ENCODE data around the gene LAPTM5.

LAPTM5 gene

DNA sequence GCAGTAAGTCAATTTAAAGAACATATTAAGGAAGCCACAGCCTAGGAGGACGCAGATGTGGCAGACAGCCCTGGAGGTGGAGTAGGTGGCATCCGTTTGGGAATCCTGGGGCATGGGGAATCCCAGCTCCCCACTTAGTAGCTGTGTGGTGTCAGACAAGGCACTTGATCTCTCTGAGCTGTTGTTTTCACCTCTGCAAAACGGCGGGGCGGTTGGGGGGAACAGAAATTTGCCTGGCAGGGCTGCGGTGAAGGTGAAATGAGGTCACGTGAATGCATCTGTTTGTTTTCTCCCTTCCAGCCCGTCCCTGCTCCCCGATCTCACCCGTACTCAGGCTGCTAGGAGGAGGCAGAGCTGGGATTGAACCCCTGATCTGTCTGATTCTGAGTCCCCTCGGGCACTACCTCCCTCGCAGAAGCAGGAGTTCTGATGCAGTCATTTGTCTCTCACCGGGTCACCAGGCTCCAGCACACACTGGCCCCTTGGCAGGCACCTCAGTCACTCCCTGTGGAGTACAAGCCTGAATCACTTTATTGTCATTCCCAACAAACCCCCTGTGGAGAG, 2.2 kb upstream of the LAPTM5 start:
- DNase-seq (ENCODE audit: insufficient read length, low spot score) (peak; percentile 49), FAIRE-seq (no peak)
- no peak for TF ChIP-seq POLR2A (IDR thresholded peaks at IDR 0.05; ENCODE audit: low read depth, low read length)

DNA sequence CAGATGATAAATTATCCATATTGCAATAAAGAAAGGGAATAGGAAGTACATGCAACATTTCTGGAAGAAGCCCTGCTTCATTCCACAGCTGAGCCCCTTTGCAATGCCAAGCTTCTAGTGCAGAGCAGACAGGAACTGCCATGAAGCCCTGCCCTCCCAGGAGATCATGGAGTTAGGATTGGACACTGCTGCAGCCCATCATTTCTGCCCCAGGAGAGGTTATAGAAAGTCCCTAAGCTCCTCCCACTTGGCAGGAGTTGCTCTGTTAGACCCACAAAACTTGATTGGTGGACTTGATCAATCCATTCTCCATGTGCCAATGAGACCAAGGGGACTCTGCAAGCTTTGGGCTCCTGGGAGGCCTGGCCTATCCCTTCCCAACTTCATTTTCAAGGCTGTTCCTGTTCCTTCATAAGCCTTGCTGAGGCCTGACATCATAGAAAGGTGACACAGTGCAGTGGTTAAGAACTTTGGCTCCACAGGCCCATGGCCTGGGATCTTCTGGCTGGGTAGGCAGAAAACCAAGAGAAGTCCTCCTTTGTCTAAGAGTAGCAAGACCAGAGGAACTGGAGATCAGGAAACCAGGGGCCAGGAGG, 1.3 kb upstream of the LAPTM5 start:
- no peak for TF ChIP-seq POLR2A (IDR thresholded peaks at IDR 0.05; ENCODE audit: low read depth, low read length)
- FAIRE-seq: no peak
- DNase-seq (ENCODE audit: insufficient read length, low spot score): peak; percentile 33

DNA sequence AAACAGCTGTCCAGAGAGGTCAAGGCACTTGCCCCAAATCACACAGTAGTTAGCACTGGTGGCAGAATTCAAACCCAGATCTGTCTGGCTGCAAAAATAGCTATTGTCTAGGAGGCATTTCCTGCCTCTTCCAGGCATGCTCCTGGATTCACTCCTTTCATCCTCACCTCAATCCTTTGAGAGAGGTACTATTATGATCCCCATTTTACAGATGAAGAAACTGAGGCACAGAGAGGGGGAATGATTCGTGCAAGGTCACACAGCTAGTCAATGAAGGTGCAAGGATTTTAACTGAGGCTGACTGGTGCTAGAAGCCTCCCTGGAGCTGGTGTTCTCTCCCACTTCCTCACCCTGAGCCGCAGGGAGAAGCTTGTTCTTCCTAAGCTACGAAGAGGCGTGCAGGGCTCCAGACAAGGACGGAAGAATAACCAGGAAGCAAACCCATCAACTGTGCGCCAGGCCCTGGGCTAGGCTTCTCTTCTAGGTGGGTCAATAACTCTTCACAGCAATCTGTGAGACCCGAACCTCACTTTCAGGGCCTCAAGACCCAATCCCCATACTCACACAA, 631 bp upstream of the LAPTM5 start:
- FAIRE-seq: no peak
- no peak for DNase-seq (ENCODE audit: insufficient read length, low spot score)
- TF ChIP-seq POLR2A (IDR thresholded peaks at IDR 0.05; ENCODE audit: low read depth, low read length): no peak

DNA sequence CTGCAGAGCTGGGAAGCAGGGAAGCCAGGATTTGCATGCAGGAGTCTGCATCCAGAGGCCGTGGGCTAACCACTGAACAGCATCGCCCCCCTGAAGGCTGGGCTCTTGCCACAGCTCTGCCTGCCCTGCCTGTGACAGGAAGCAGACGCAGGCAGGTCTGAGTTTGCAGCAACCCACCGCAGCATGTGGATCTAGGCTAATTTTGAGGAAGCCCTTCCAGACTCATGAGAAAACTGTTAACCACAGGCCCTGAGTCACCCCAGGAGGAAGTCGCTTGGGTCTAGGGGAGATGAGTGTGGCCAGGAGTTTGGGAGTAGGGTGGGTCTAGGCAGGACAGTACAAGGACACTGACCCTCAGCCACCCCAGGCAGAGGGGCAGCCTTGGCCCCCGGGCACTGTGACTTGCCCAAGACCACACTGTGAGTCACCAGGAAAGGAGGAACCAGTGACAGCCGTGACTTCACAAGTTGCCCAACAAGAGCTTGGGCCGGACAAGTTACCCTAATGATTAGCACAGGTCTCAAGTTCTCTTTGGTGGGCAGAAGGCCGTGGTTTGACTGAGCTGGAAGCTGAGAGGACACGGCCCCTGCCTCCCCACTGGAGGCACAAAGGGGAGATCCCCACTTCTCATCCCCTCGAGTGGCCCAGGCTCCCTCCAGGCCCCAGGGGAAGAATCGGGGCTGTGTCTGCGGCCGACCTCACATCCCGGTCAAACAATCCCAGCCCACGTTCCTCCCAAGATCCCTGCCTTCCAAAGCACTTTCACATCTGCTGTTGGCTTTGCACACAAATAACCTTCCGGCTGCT, 826 bp downstream of the LAPTM5 start:
- DNase-seq (ENCODE audit: insufficient read length, low spot score) (peak; percentile 92), FAIRE-seq (peak; percentile 33)
- TF ChIP-seq POLR2A (IDR thresholded peaks at IDR 0.05; ENCODE audit: low read depth, low read length): no peak

DNA sequence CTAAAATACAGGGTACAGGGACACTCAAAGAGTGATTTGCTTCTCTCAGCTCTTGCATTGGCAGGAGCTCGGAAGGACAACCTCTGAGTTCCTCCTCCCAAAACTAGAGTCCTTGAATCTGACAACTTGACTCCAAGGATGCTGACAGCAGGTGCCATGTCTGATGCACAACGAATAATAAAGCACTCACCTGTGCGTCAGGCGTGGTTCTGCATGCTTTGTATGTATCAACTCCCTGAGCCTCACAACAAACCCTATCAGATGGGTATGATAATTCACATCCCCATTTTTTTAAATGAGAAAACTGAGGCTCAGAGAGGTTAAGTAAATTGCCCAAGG, 1.4 kb downstream of the LAPTM5 start:
- DNase-seq (ENCODE audit: insufficient read length, low spot score): no peak
- FAIRE-seq: no peak
- TF ChIP-seq POLR2A (IDR thresholded peaks at IDR 0.05; ENCODE audit: low read depth, low read length): no peak

DNA sequence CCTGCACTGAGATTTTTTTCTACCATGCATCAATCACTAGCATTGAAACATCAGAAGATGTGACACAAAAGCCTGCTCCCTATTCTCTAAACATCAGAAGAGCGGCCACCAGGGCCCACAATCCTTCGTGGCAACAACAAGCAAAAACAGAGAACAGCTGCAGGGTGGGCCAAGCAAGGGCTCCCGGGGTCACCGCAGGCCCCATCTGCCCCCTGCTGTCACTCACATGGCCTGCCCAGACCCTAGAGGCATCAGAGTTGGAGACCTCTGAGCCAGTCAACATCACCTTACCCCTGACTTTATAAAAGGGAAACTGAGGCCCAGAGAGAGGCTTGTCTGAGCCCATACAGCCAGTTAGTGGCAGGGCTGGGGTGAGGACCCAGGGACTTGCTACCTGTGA, 1.8 kb downstream of the LAPTM5 start:
- no peak for FAIRE-seq

DNA sequence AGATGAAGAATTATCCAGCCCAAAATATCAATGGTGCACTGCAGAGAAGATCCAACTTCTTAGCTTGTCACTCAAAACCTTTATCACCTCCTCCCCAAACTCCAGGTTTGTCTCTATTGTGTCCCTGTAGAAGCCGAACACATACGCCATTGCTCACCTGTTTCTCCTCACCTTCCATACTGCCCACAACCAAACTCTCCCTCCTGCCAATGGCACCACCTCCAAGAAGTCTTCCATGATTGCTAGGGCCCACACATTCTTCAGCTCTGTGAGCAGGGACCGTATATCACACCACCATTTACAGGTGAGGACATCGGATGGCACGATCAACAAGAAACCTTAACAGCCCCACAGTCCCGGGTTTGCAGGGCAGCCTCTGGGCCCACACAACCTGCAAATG, 2.2 kb downstream of the LAPTM5 start:
- TF ChIP-seq POLR2A (IDR thresholded peaks at IDR 0.05; ENCODE audit: low read depth, low read length): no peak
- FAIRE-seq: no peak

More for the DNA sequence above, 1.8 kb downstream of the LAPTM5 start:
- no peak for DNase-seq (ENCODE audit: insufficient read length, low spot score)
- TF ChIP-seq POLR2A (IDR thresholded peaks at IDR 0.05; ENCODE audit: low read depth, low read length): no peak

DNA sequence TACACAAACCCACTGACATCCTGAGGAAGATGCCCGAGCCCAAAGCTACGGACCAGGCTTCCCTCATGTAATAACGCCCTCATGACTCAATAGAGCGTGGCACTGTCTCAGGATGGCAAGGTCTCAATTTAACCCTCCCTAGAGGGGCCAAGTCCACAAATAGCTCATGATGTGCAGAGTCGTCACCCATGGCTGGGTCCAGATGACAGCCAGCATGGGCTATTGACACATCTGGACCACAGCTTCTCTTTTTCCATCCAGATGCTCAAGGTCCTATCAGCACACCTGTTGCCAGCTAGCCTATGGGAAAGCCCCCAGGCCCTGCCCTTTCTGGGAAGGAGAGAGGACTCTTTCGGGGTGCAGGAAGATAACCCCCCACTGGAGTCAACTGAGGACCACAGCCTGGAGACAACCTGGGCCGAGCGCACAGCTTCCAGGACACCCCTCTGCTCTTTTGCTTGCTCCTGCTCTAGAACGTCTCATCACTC, 2.8 kb downstream of the LAPTM5 start:
- DNase-seq (ENCODE audit: insufficient read length, low spot score) (no peak), FAIRE-seq (no peak)
- TF ChIP-seq POLR2A (IDR thresholded peaks at IDR 0.05; ENCODE audit: low read depth, low read length): no peak

More for the DNA sequence above, 2.2 kb downstream of the LAPTM5 start:
- no peak for DNase-seq (ENCODE audit: insufficient read length, low spot score)

DNA sequence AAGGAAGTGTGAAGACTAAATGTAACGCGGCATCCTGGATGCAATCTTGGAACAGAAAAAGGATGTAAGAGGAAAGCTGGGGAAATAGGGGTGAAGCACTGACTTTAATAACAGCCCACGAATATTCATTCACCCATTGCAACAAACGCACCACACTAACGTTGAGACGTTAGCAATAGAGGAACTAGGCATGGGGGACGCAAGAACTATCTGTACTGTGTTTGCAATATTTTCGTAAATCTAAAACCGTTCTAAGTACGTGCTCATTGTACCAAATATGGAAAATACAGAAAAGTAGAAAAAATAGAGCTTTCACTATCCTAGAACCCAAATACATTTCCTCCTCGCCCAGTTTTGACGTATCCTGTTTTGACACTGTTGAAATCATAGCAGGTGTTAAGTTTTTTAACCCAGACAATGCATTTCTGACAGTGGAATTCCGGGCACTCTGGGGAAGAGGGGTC, 3.9 kb downstream of the LAPTM5 start:
- no peak for TF ChIP-seq POLR2A (IDR thresholded peaks at IDR 0.05; ENCODE audit: low read depth, low read length)
- DNase-seq (ENCODE audit: insufficient read length, low spot score): no peak
- FAIRE-seq: no peak

DNA sequence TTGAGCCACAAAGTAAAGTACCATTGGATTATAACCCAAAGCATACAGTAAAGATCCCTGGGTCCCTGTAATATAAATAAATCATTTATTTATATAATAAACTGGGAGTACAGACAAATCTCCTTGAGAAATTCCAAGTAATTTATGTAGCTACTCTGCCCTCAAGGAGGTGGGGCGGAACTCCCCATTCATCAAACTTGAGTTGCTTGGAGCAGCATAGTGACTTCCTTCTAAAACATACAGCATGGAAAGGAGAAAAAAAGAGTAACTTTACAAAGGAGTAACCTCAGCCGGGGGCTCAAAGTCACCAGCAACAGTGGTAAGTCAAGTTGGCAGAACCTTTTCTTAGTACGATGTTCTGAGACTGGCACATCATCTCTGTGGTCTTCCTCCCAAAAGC, 4.5 kb downstream of the LAPTM5 start:
- DNase-seq (ENCODE audit: insufficient read length, low spot score) (no peak), FAIRE-seq (no peak)
- no peak for TF ChIP-seq POLR2A (IDR thresholded peaks at IDR 0.05; ENCODE audit: low read depth, low read length)

DNA sequence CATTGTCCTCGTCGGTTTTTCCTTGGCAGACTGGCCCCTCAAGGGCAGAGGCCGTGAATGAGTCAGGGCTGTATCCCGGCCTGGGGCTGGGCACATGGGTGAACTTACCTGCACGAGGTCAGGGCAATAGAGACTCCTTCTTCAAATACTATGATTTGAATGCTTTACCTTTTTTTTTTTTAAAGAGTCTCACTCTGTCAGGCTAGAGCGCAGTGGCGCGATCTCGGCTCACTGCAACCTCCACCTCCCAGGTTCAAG, 5.0 kb downstream of the LAPTM5 start:
- no peak for FAIRE-seq
- TF ChIP-seq POLR2A (IDR thresholded peaks at IDR 0.05; ENCODE audit: low read depth, low read length): no peak
- DNase-seq (ENCODE audit: insufficient read length, low spot score): no peak

DNA sequence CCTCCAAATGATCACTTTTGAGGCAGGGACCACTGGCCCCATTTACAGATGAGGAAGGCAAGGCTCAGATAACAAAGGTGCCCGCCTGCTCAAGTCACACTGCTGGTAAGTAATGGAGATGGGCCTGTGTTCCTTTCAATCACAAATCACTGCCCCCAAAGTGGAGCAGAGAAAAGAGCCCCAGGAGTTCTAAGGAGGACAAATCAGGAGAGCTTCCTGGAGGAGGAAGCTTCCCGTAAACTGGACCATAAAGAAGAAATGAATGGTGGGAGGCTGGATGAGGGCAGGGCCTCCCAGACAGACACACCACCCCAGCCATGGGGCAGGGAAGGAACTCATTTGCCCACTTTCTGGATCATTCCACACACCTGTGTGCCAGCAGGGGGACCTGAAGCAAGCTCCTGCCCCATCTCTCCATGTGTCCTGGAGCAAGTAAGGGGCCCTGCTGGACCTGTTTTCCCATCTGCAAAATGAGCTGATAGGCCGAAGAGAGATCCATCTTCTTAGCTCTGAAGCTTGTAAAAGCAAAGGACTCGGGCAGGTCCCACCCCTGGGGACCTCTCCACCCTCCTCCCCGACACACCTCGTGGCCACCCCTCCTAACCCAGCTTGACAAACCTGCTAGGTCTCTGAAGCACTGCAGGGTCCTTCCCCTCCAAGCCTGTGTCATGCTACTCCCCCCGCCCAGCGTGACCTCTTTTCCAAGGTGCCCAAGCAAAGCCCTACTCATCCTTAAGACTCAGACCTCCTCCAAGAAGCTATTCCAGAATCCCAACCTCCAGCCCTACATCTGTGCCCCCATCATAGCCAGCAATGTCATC, 5.5 kb downstream of the LAPTM5 start:
- TF ChIP-seq POLR2A (IDR thresholded peaks at IDR 0.05; ENCODE audit: low read depth, low read length): no peak
- DNase-seq (ENCODE audit: insufficient read length, low spot score) (no peak), FAIRE-seq (no peak)

DNA sequence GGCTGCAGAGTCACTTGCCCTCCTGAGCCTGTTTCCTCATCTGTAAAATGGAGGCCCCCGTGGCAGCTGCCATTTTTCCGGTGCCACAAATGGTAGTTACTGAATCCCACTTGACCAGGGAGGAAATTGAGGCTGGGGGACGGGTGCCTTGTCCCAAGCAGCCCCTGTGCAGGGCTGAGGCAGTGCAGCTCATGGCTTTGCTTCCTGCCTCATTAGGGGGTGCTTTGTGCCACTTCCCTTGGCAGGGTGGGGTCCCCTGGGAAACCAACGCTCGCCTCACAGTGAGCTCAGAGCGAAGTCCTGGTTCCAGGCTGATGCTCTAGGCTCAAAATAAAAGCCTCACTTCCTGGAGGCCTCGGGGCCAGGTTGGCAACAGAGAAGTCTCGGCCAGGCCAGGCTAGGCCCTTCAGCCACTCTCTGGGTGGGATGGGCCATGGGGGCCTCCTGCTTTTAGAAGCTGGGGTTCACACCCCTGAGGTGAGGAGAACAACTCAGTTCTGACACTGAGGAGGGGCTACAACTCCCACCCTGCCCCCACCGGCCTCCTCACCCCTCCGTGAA, 6.8 kb downstream of the LAPTM5 start:
- no peak for FAIRE-seq
- DNase-seq (ENCODE audit: insufficient read length, low spot score): no peak
- TF ChIP-seq POLR2A (IDR thresholded peaks at IDR 0.05; ENCODE audit: low read depth, low read length): no peak

Measured in H54 (cell line).